SJSA1 (cell line): ENCODE measurements around the gene SPINK1. TPM values are rescaled to one million over a fixed set of nuclear protein-coding genes. Genes with fewer than 3 reads are reported as not detected.
A peak's percentile ranks its signal among the peaks of the same experiment; 100 is the strongest.

Experiments used
- DNase-seq, 2 experiments: peaks; one replicate each; pipeline ENCODE4 v3.0.0-alpha.2; 2015 to 2020; ENCODE audit warnings: low spot score in 2 of 2, low read depth in 1 of 2
- H3K27ac ChIP-seq: fragments of 250-450 bp; sonication (Bioruptor Pico); 2 replicates; pipeline ENCODE4 v1.5.1; 2020; ENCODE audit warnings: mild to moderate bottlenecking, moderate library complexity
- H3K27me3 ChIP-seq: fragments of 250-450 bp; sonication (Bioruptor Pico); replicated peaks from 2 replicates; pipeline ENCODE4 v1.5.1; 2020; ENCODE audit warnings: mild to moderate bottlenecking, moderate library complexity
- H3K36me3 ChIP-seq: fragments of 250-450 bp; sonication (Bioruptor Pico); 2 replicates; pipeline ENCODE4 v1.5.1; 2020; ENCODE audit warnings: mild to moderate bottlenecking
- H3K4me1 ChIP-seq: fragments of 250-450 bp; sonication (Bioruptor Pico); replicated peaks from 2 replicates; pipeline ENCODE4 v1.6.1; 2021; ENCODE audit warnings: mild to moderate bottlenecking
- H3K4me3 ChIP-seq: fragments of 250-450 bp; sonication (Bioruptor Pico); 2 replicates; pipeline ENCODE4 v1.5.1; 2020; ENCODE audit warnings: mild to moderate bottlenecking
- H3K9me3 ChIP-seq: fragments of 250-450 bp; sonication (Bioruptor Pico); replicated peaks from 2 replicates; pipeline ENCODE4 v1.5.1; 2020; ENCODE audit warnings: mild to moderate bottlenecking
- total RNA-seq: library from RNA; depleted of rRNA; stranded (reverse); fragments of >200 nt; shearing (Covaris generic); gene quantifications from 2 replicates; pipeline ENCODE4 v1.2.3, GENCODE V29; 2014

The SPINK1 gene
- total RNA-seq, 1 experiment from 2014 or later: not detected

GRCh38 chr5:147860641-147861025 lies 29.2 kb upstream of the SPINK1 start:
- no peaks in the 10 kb centered on the region for H3K9me3 ChIP-seq
- no peak for DNase-seq
- H3K4me3 ChIP-seq: no peak overlapping the region
- no peaks in the 10 kb centered on the region for H3K36me3 ChIP-seq
- H3K27me3 ChIP-seq: no peaks in the 10 kb centered on the region; the same call in 1 of the 2 replicates
- no peak overlapping the region for H3K27ac ChIP-seq
- H3K4me1 ChIP-seq: no peaks in the 10 kb centered on the region

DNA sequence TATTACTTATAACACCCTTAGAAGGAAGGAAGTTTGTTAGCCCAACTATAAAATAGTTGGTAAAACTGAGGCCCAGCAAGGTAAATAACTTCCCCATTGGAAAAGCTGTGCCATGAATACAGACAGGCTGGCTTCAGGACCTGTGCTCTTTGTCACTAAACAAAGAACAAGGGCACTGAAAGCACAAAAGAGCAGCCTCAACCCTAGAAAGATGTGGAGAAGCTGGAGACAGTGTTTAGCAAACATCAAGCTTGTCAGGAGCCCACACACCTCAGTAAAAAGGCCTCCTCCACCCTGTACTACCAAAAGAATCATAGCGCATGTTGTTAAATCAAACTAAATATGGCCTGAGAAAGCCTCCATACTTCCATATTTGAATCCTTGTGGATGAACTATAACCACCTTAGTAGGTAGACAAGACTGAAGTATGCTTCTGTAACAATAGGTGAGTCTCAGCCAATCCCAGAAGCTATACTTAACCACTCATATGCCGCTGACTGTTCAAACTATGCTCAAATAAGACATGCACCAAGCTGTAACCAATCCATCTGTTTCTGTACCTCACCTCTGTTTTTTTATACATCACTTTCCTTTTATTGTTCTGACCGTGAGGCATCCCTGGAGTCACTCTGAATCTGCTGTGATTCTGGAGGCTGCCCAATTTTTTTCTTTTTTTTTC lies 28.6 kb upstream of the SPINK1 start:
- no peaks in the 10 kb centered on the region for H3K9me3 ChIP-seq
- peaks cover 5% of the 10 kb centered on the region; the same call in 1 of the 2 replicates for H3K27me3 ChIP-seq
- no peak for DNase-seq
- no peak overlapping the region for H3K4me3 ChIP-seq
- H3K36me3 ChIP-seq: no peaks in the 10 kb centered on the region
- H3K27ac ChIP-seq: no peak overlapping the region
- no peaks in the 10 kb centered on the region for H3K4me1 ChIP-seq

DNA sequence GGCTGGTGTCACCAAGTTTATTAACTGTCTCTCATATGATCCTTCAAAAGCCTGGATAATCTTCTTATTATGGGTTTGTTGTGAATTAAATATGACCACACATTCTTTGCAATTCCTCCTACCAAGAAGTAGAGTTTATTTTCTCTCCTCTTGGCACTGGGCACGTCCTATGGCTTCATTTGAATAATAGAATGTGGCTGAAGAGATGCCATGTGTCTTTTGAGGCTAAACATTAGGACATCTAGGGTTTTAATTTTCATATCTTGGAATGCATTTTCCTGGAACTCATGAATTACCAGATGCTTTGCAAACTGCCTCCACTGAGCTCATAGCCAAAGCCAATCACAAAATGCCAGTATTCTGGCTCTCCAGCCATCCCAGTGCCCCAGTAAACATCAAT lies 27.1 kb upstream of the SPINK1 start:
- Histone ChIP-seq H3K36me3 (no peaks in the 10 kb centered on the region), H3K9me3 (no peaks in the 10 kb centered on the region), H3K4me1 (no peaks in the 10 kb centered on the region), H3K4me3 (no peak overlapping the region), H3K27me3 (peaks cover 8% of the 10 kb centered on the region), H3K27ac (no peak overlapping the region)
- no peak for DNase-seq

DNA sequence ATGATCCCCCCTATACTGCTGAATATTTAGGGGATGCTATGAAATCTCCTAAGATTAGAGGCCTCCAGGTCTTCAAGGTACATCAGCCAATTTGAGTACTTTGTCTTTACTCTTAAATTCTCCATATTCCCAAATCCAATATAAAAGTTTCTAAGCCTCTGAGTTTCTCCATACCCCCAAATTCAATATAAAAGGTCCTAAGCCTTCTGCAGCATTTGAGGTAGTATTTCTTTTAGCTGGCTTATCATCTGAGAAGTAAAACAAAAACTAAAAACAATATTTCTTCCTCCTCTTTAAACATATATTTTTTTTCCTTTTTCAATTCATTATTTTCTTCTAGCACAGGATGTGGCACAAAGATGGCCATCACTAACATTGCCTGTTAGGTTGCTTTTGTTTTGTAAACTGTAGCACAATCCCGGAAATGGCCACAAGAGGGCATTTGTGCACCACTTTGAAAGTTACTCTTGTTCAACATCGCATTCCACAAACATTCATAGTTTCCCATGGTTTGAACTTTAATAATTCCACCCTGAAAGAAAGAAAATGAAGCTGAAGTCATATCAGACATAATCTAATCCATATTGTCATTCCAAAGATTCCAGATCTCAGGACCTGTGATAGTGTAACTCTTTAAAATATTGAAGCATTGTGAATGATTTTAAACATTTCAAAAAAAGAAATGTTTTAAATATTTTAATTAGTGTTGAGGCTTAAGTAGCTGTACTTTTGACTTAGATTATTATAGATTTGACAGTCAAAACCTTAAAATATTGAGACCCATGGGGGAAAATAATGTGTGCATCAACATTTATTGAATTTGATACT lies 26.0 kb upstream of the SPINK1 start:
- Histone ChIP-seq H3K27me3 (peaks cover 8% of the 10 kb centered on the region), H3K27ac (no peak overlapping the region), H3K4me3 (no peak overlapping the region), H3K36me3 (no peaks in the 10 kb centered on the region), H3K9me3 (no peaks in the 10 kb centered on the region), H3K4me1 (no peaks in the 10 kb centered on the region)
- peak; percentile 61 to 68 for DNase-seq

GRCh38 chr5:147856801-147857200 lies 25.3 kb upstream of the SPINK1 start:
- Histone ChIP-seq H3K4me3 (no peak overlapping the region), H3K9me3 (no peaks in the 10 kb centered on the region), H3K4me1 (no peaks in the 10 kb centered on the region), H3K27ac (no peak overlapping the region), H3K36me3 (no peaks in the 10 kb centered on the region), H3K27me3 (peaks cover 8% of the 10 kb centered on the region)
- no peak for DNase-seq

GRCh38 chr5:147855774-147856069 lies 24.3 kb upstream of the SPINK1 start:
- DNase-seq: no peak
- Histone ChIP-seq H3K27ac (no peak overlapping the region), H3K9me3 (no peaks in the 10 kb centered on the region), H3K4me3 (no peak overlapping the region), H3K27me3 (peaks cover 8% of the 10 kb centered on the region), H3K4me1 (no peaks in the 10 kb centered on the region), H3K36me3 (no peaks in the 10 kb centered on the region)

DNA sequence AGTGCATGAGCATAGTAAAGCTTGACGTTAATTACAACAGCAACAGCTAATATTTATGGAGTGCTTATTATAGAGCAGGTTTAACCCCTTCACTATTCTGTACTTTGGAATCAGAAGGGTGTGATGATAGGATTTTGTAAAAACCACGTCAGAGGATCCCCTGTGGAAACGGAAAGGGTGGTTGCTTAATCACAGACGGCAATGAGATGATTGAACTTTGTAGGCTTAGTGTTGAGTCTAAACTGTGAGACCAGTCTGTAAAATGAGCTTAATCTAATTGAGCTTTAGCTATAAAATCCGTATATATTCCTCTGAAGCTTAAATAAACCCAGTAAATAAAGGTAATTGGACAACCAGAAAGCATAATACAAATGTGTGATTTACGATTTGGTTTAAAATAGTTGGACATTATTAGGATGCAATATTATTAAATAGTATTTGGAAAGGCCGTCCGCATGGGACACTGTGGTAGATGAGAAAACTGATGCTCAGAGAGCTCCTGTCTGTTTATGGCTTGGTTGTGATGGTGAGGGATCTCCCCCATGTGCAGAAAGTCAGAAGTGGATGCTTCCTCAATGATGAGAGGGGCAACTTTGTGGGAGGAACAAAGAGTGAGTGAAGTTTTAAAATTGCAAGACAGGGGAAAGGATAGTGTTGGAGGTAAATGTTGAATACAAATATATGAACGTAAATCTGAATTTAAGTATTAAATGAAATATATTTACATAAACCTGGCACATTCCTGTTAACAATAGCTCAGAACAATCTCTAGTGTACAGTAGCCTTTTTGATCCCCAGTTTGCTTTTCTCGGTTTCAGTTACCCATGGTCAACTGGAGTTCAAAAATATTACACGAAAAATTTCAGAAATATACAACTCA lies 23.7 kb upstream of the SPINK1 start:
- no peak overlapping the region for H3K27ac ChIP-seq
- H3K36me3 ChIP-seq: no peaks in the 10 kb centered on the region
- DNase-seq: no peak
- H3K27me3 ChIP-seq: peaks cover 8% of the 10 kb centered on the region
- H3K9me3 ChIP-seq: no peaks in the 10 kb centered on the region
- H3K4me3 ChIP-seq: no peak overlapping the region
- no peaks in the 10 kb centered on the region for H3K4me1 ChIP-seq

GRCh38 chr5:147854331-147854730 lies 22.9 kb upstream of the SPINK1 start:
- Histone ChIP-seq H3K4me3 (no peak overlapping the region), H3K36me3 (no peaks in the 10 kb centered on the region), H3K4me1 (no peaks in the 10 kb centered on the region), H3K27me3 (peaks cover 8% of the 10 kb centered on the region), H3K9me3 (no peaks in the 10 kb centered on the region), H3K27ac (no peak overlapping the region)
- no peak for DNase-seq

DNA sequence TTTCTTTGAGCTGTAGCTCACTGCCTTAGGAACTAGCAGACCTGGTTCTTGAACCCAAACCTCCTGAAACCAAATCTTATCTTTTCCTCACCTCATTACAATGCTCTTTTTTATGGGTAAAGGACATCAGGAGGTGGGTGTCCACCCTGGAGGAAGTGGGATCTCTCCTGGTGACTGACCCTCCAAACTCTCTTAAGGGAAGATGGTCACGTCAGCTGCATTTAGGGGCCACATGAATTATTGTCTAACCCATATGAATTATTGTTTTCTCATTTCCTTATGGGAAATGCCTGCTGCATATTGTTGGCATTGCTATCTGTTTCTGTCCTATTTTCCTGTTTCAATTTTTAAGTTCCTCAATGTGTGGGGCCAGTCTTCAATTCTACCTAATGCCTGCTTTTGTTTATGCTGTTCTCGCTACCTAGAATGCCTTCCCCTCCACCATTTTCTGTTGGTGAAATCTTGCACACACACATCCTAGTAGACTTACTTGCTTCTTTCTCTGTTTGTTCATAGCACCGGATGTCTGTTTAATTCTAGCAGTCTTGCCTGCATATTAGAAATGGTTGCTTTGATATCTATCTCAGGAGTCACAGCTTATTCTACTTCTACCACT lies 22.0 kb upstream of the SPINK1 start:
- no peak overlapping the region for H3K4me3 ChIP-seq
- no peaks in the 10 kb centered on the region for H3K36me3 ChIP-seq
- no peak for DNase-seq
- no peaks in the 10 kb centered on the region for H3K4me1 ChIP-seq
- H3K9me3 ChIP-seq: no peaks in the 10 kb centered on the region
- H3K27ac ChIP-seq: no peak overlapping the region
- peaks cover 10% of the 10 kb centered on the region for H3K27me3 ChIP-seq

GRCh38 chr5:147852365-147852764 lies 20.9 kb upstream of the SPINK1 start:
- Histone ChIP-seq H3K9me3 (no peaks in the 10 kb centered on the region), H3K27ac (no peak overlapping the region), H3K4me3 (no peak overlapping the region), H3K4me1 (no peaks in the 10 kb centered on the region), H3K36me3 (no peaks in the 10 kb centered on the region), H3K27me3 (peaks cover 12% of the 10 kb centered on the region)
- DNase-seq: no peak

DNA sequence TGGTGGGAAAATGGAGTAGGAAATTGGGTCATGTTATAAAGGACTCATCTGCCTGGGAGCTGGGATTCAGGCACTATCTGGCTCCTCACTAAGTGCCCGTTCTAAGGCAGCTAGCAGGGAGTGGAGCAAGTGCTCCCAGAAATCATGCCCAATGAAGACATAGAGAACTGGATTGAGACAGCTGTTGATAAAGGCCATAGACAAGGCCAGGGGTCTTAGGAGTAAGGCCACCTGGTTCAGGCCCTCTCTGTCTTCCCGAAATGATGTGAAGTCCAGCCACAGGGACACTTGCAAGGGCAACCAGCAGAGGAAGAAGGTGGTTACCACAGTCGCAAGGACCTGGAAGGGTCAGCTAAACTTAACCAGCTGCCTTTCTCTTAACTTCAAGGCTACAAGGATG lies 20.1 kb upstream of the SPINK1 start:
- Histone ChIP-seq H3K4me3 (no peak overlapping the region), H3K9me3 (no peaks in the 10 kb centered on the region), H3K27me3 (peaks cover 13% of the 10 kb centered on the region), H3K27ac (no peak overlapping the region), H3K36me3 (no peaks in the 10 kb centered on the region), H3K4me1 (no peaks in the 10 kb centered on the region)
- no peak for DNase-seq

DNA sequence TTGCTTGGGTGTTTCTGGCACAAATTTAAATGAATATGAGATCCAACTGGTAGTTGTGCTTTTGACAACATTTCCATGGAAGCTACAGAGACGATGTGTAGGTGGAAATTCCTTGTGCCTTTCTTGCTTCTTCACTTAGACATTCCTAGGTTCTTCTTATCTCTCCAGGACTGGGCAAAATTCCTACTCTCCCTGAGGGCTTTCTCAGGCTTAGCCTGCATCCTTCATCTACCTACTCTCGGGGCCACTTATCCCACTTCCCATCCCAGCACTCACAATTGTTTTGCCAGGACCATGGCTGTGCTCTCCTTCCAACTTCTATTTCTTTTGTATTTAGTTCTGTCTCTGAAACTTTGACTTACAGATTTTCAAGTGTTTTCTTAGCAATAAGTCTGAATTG lies 17.8 kb upstream of the SPINK1 start:
- DNase-seq: no peak
- peaks cover 9% of the 10 kb centered on the region for H3K27me3 ChIP-seq
- no peak overlapping the region for H3K27ac ChIP-seq
- no peaks in the 10 kb centered on the region for H3K9me3 ChIP-seq
- no peaks in the 10 kb centered on the region for H3K36me3 ChIP-seq
- H3K4me1 ChIP-seq: no peaks in the 10 kb centered on the region
- H3K4me3 ChIP-seq: no peak overlapping the region

GRCh38 chr5:147845618-147846017 lies 14.1 kb upstream of the SPINK1 start:
- Histone ChIP-seq H3K4me1 (no peaks in the 10 kb centered on the region), H3K27me3 (peaks cover 27% of the 10 kb centered on the region), H3K27ac (no peak overlapping the region), H3K4me3 (no peak overlapping the region), H3K36me3 (no peaks in the 10 kb centered on the region), H3K9me3 (no peaks in the 10 kb centered on the region)
- DNase-seq: no peak
